Mesenteric fat pad (tissue), 1 donor: Measurements from ENCODE around the gene FBXW2. TPM values are rescaled to one million over a fixed set of nuclear protein-coding genes. Genes with fewer than 3 reads are reported as not detected.

Experiments
- DNase-seq: peaks from one replicate; pipeline ENCODE4 v3.0.0-alpha.2; 2020; ENCODE audit warnings: low spot score
- total RNA-seq: library from RNA; stranded (reverse); fragmentation: NEBNext Ultra II Directional; extraction: Animal tissue kit (Norgen Biotek cat#: 25700); gene quantifications from one replicate; pipeline ENCODE4 v1.2.1, GENCODE V29; 2021
- donor health status: DM: yes; HTN: yes; CAD: no.

FBXW2 gene
- total RNA-seq, 1 donor from 2014 or later, result 66.9 TPM

GRCh38 chr9:120780367-120780766, 12.8 kb downstream of the FBXW2 start:
- DNase-seq, result no peak

GRCh38 chr9:120779227-120779626, 14.0 kb downstream of the FBXW2 start:
- DNase-seq, result no peak

GRCh38 chr9:120778758-120779157, 14.5 kb downstream of the FBXW2 start:
- DNase-seq, result no peak

GRCh38 chr9:120777229-120777628, 16.0 kb downstream of the FBXW2 start:
- no peak for DNase-seq

- no peak for DNase-seq
These were observed 16.4 kb downstream of the FBXW2 start for GRCh38 chr9:120776788-120777187.

- DNase-seq, result no peak
These were observed 17.4 kb downstream of the FBXW2 start for GRCh38 chr9:120775859-120776258.

GRCh38 chr9:120774719-120775118, 18.5 kb downstream of the FBXW2 start:
- no peak for DNase-seq

- DNase-seq, result no peak
These were observed 20.0 kb downstream of the FBXW2 start for GRCh38 chr9:120773256-120773655.

- no peak for DNase-seq
These were observed 22.3 kb downstream of the FBXW2 start for GRCh38 chr9:120770931-120771330.

GRCh38 chr9:120768886-120769285, 24.3 kb downstream of the FBXW2 start:
- no peak for DNase-seq

- DNase-seq, result no peak
These were observed 25.0 kb downstream of the FBXW2 start for GRCh38 chr9:120768247-120768646.

GRCh38 chr9:120767451-120767850, 25.8 kb downstream of the FBXW2 start:
- DNase-seq, result no peak

GRCh38 chr9:120765910-120766425, 27.2 kb downstream of the FBXW2 start:
- DNase-seq, result no peak

- DNase-seq, result no peak
These were observed 28.7 kb downstream of the FBXW2 start for GRCh38 chr9:120764476-120764875.

- DNase-seq, result no peak
These were observed 32.2 kb downstream of the FBXW2 start for GRCh38 chr9:120761006-120761405.

- DNase-seq, result no peak
These were observed 33.3 kb downstream of the FBXW2 start for GRCh38 chr9:120759755-120760400.

GRCh38 chr9:120758544-120758943, 34.7 kb downstream of the FBXW2 start:
- DNase-seq, result no peak

- DNase-seq, result no peak
These were observed 35.9 kb downstream of the FBXW2 start for GRCh38 chr9:120757026-120757913.

GRCh38 chr9:120756531-120756930, 36.7 kb downstream of the FBXW2 start:
- DNase-seq, result no peak

- DNase-seq, result no peak
These were observed 37.3 kb downstream of the FBXW2 start for GRCh38 chr9:120755810-120756434.

- no peak for DNase-seq
These were observed 38.2 kb downstream of the FBXW2 start for GRCh38 chr9:120755044-120755443.

- DNase-seq, result no peak
These were observed 42.8 kb downstream of the FBXW2 start for GRCh38 chr9:120750421-120750820.
